GM18507 (cell line): ENCODE measurements around the gene ISCA1.

ENCODE experiments used
- DNase-seq: peaks from one replicate; pipeline ENCODE4 v3.0.0; 2011; ENCODE audit warnings: low read depth; ENCODE audit not compliant: insufficient read length; ENCODE audit errors: extremely low spot score
- FAIRE-seq: peaks from 2 replicates; lab custom pipeline; 2011; peaks lifted over from hg19 to GRCh38; lab: Jason Lieb, UNC

ISCA1 gene

DNA sequence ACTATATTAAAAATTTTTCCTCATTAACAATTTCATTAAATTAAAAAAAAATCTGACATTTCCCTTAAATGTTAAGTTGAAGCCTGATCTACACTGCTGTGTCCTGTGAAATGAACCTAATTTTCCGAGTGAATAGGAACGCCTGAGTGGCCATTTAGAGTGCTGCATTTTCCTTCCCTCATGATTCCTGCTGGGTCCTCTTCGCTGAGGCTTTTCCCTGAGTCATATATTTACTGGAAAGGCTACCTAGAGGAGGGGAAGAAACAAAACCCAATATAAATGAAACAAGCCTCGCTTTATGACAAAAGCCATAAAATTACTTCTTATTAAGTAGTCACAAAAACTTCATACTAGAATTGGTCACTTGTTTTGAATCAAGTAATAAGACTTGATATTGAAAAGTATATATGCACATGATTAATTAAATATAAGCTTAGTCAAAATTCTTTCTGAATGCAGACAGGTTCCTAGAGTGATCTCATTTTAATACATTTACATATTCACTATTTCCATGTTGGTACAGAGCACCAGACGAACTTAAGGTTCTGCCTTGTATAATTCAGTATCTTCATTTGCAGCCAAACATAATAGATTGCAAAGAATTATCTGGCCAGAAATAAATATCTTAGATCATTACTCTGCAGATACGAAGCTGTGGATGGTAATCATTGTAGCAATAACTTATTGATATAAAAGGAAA, 6.3 kb upstream of the ISCA1 start:
- FAIRE-seq (no peak), DNase-seq (no peak)

DNA sequence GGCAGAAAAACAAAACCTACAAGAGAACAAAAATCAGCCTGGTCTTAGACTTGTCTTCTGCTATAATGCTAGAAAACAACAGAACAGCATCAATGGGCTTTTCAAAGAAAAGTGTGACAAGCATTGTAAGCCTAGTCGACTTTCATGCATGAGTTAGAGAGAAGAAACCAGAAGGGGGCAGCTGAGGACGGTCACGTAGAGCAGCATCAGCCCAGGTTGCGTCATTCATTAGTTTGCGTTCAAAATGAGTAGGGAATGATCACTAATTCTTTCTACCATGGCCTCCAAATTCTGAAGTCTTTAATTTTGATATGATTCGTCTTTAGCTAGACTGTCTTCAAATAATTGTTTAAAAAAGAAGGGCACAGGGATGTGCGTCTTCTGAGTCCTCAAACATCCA, 4.7 kb upstream of the ISCA1 start:
- FAIRE-seq (no peak), DNase-seq (no peak)

DNA sequence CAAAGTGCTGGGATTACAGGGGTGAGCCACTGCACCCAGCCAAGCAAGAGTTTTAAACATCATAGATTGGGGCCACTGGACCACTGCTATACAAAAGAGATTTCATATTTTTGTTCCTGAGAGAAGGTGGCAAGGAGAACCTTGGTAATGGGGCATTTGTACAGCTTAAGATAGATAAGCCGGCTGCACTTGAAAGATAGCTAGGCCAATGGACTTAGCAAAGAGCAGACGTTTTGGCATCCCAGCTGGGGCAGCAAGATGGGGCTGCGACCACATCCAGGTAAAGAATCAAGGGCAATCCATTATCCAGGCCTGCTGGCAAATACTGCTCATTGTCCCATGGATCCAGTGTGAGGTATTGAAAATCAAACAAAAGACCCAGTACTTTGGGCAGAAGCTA, 3.9 kb upstream of the ISCA1 start:
- no peak for DNase-seq

DNA sequence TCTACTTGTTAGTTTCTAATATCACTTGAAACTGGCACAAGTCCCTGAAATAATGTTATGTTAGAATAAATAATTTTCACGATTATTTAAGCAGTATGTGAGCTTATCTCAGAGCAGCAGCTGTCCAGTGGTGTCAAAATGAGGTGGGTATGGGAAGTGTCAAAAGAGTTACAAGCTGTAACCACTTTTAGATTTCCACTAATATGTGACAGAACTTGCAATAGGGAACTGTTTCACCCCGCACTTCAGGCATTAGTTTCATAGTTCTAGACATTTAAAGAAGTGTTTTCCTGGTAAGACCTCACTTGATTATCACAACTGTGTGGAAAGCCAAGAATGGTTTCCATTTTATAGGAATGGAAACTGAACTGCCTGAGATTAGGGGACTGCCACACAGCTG, 2.9 kb upstream of the ISCA1 start:
- no peak for FAIRE-seq
- no peak for DNase-seq

More for the DNA sequence above, 3.9 kb upstream of the ISCA1 start:
- FAIRE-seq, result no peak

DNA sequence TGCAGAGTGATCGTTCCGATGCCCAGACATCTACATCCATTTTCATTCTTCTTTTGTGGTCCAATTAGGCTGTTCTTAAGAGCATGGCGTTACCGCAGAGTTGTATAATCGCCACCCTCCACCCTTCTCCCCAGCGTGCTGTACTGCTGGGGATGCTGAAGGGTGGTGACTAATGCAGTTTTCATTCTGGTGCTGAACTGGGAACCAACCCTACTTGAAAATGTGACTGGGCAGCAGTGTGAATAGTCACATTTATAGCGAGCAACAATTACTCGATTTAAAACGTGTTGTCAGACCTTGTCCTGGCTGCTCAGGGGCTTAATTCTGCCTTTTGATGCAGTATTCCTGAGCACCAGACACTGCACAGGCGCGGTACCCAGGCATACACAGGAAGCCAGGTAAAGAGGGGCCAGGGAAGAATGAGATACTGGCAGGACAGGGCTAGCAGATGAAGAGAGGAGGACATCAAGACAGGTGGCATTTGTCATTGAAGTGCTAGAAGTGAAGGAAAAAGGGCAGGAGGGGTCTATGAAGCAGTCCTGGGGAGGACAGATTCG, 719 bp upstream of the ISCA1 start:
- DNase-seq, result no peak
- no peak for FAIRE-seq

GRCh38 chr9:86281593-86282076, 703 bp downstream of the ISCA1 start:
- no peak for FAIRE-seq
- no peak for DNase-seq

DNA sequence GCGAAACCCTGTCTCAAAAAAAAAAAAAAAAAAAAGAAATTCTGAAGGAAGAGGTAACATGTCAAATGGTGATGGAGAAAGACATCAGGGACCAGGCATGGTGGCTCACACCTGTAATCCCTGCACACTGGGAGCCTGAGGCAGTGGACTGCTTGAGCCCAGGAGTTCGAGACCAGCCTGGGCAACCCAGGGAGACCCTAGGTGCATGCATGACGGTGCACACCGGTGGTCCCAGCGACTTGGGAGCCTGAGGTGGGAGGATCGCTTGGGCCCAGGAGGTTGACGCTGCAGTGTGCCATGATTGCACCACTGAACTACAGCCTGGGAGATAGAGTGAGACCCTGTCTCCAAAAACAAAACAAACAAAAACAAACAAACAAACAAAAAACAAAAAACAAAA, 1.8 kb downstream of the ISCA1 start:
- DNase-seq (no peak), FAIRE-seq (no peak)

GRCh38 chr9:86279839-86280238, 2.5 kb downstream of the ISCA1 start:
- FAIRE-seq, result no peak
- no peak for DNase-seq

GRCh38 chr9:86277072-86277471, 5.3 kb downstream of the ISCA1 start:
- FAIRE-seq (no peak), DNase-seq (no peak)

DNA sequence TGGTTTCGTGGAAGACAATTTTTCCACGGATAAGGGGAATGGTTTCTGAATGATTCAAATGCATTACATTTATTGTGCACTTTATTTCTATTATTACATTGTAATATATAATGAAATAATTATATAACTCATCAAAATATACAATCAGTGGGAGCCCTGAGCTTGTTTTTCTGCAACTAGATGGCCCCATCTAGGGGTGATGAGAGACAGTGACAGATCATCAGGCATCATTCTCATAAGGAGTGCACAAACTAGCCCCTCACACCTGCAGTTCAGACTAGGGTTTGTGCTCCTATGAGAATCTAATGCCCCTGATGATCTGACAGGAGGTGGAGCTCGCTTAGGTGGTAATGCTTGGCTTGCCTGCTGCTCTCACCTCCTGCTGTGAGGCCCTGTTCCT, 6.4 kb downstream of the ISCA1 start:
- DNase-seq (no peak), FAIRE-seq (no peak)

GRCh38 chr9:86274821-86275643, 7.3 kb downstream of the ISCA1 start:
- FAIRE-seq, result no peak
- no peak for DNase-seq

- no peak for FAIRE-seq
- DNase-seq, result no peak
Observed at GRCh38 chr9:86272221-86272620, 10.1 kb downstream of the ISCA1 start.

DNA sequence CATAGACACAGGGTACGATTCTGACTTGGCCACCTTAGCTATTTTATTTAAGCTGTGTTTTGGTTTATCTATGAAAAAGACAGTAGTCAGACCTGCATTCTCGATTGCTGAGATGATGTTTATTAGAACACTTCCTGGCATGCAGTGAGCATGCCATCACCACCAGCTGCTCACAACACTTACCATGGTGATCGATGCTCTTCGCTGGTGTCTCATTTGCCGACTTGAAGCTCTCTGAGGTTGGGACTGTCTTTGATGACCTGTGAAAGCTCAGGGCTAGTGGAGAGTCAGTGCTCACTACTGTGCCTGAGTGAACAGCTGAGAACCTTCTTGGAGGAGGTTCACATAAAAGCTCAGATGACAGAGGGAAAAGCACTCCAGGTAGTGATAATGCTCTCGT, 18.5 kb downstream of the ISCA1 start:
- FAIRE-seq (no peak), DNase-seq (no peak)

GRCh38 chr9:86262492-86262891, 19.8 kb downstream of the ISCA1 start:
- FAIRE-seq (no peak), DNase-seq (no peak)

GRCh38 chr9:86259557-86259956, 22.8 kb downstream of the ISCA1 start, which contains the start of gene C9orf153:
TSS of gene C9orf153 (minus strand) at chr9:86259657. CDS start at chr9:86229603, 30,054 bp downstream.
- FAIRE-seq, result no peak
- DNase-seq, result no peak

- no peak for DNase-seq
- FAIRE-seq, result no peak
Observed at GRCh38 chr9:86257391-86257790, 24.9 kb downstream of the ISCA1 start.

DNA sequence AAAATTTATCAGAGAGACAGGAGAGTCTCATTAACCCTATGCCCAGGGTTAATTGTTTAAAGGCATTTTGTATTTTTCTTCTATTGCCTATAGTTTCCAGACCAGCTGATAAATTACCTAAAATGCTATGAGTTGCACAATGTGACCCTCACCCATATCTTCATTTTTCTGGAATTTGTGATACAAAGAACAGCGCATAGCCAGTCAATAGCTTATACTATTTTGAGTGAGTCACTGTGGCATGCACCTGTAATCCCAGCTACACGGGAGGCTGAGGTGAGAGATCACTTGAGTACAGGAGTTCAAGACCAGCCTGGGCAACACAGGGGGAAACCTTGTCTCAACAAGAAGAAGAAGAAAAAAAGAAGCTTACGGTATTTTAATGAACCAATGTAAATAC, 25.7 kb downstream of the ISCA1 start:
- no peak for FAIRE-seq
- DNase-seq, result no peak

DNA sequence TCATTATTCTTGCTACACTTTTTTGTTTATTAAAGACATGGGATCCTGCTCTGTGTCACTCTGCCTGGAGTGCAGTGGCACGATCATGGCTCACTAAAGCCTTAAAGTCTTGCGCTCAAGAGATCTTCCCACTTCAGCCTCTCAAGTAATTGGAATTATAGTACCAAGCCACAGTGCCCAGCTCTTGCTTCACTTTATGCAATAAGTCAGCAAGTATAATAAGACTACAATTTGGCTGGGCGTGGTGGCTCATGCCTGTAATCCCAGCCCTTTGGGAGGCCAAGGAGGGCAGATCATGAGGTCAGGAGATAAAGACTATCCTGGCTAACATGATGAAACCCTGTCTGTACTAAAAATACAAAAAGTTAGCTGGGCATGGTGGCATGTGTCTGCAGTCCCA, 28.8 kb downstream of the ISCA1 start:
- DNase-seq, result no peak
- no peak for FAIRE-seq

- FAIRE-seq, result no peak
Observed at GRCh38 chr9:86252870-86253269, 29.5 kb downstream of the ISCA1 start.

GRCh38 chr9:86250123-86250522, 32.2 kb downstream of the ISCA1 start:
- no peak for DNase-seq
- FAIRE-seq, result no peak

More at GRCh38 chr9:86252870-86253269, 29.5 kb downstream of the ISCA1 start:
- no peak for DNase-seq
